Measurements from ENCODE around the gene THUMPD2.

THUMPD2 gene

GRCh38 chr2:39715095-39715494 is 64.0 kb downstream of the THUMPD2 start:
- TF ChIP-seq TAF1 (IDR thresholded peaks at IDR 0.05; ENCODE audit: low read depth) (no peak), CREB1 (IDR thresholded peaks at IDR 0.05; ENCODE audit: low read depth) (no peak), CEBPB (IDR thresholded peaks at IDR 0.05) (no peak), TCF12 (IDR thresholded peaks at IDR 0.05; ENCODE audit: low read depth) (no peak), REST (IDR thresholded peaks at IDR 0.05; ENCODE audit: low read depth) (no peak), FOXM1 (IDR thresholded peaks at IDR 0.05; ENCODE audit: borderline replicate concordance, low read depth) (no peak), NFIC (IDR thresholded peaks at IDR 0.05) (no peak), ZBTB7A (IDR thresholded peaks at IDR 0.05; ENCODE audit: low read depth) (no peak), MAX (IDR thresholded peaks at IDR 0.05) (no peak), RAD21 (IDR thresholded peaks at IDR 0.05; ENCODE audit: low read depth) (no peak), TEAD4 (IDR thresholded peaks at IDR 0.05) (no peak), EGR1 (IDR thresholded peaks at IDR 0.05) (no peak), EP300 (IDR thresholded peaks at IDR 0.05; ENCODE audit: borderline replicate concordance) (no peak), YY1 (IDR thresholded peaks at IDR 0.05; ENCODE audit: low read depth) (no peak), USF1 (IDR thresholded peaks at IDR 0.05) (no peak)

- no peak for TF ChIP-seq ZBTB7A (IDR thresholded peaks at IDR 0.05; ENCODE audit: low read depth)
- TF ChIP-seq EGR1 (IDR thresholded peaks at IDR 0.05), result no peak
- TF ChIP-seq EP300 (IDR thresholded peaks at IDR 0.05; ENCODE audit: borderline replicate concordance), result no peak
- no peak for TF ChIP-seq NFIC (IDR thresholded peaks at IDR 0.05)
- no peak for TF ChIP-seq MAX (IDR thresholded peaks at IDR 0.05)
- no peak for TF ChIP-seq REST (IDR thresholded peaks at IDR 0.05; ENCODE audit: low read depth)
- TF ChIP-seq TAF1 (IDR thresholded peaks at IDR 0.05; ENCODE audit: low read depth), result no peak
- no peak for TF ChIP-seq TCF12 (IDR thresholded peaks at IDR 0.05; ENCODE audit: low read depth)
- TF ChIP-seq USF1 (IDR thresholded peaks at IDR 0.05), result no peak
- no peak for TF ChIP-seq TEAD4 (IDR thresholded peaks at IDR 0.05)
- no peak for TF ChIP-seq FOXM1 (IDR thresholded peaks at IDR 0.05; ENCODE audit: borderline replicate concordance, low read depth)
- no peak for TF ChIP-seq CEBPB (IDR thresholded peaks at IDR 0.05)
- no peak for TF ChIP-seq RAD21 (IDR thresholded peaks at IDR 0.05; ENCODE audit: low read depth)
- no peak for TF ChIP-seq YY1 (IDR thresholded peaks at IDR 0.05; ENCODE audit: low read depth)
- no peak for TF ChIP-seq CREB1 (IDR thresholded peaks at IDR 0.05; ENCODE audit: low read depth)
Measured at GRCh38 chr2:39712953-39713352, 66.1 kb downstream of the THUMPD2 start.

- TF ChIP-seq CREB1 (IDR thresholded peaks at IDR 0.05; ENCODE audit: low read depth) (no peak), FOXM1 (IDR thresholded peaks at IDR 0.05; ENCODE audit: borderline replicate concordance, low read depth) (no peak), TCF12 (IDR thresholded peaks at IDR 0.05; ENCODE audit: low read depth) (no peak), USF1 (IDR thresholded peaks at IDR 0.05) (no peak), MAX (IDR thresholded peaks at IDR 0.05) (no peak)
Measured at GRCh38 chr2:39710807-39711206, 68.3 kb downstream of the THUMPD2 start.

GRCh38 chr2:39708003-39708402 is 71.1 kb downstream of the THUMPD2 start:
- TF ChIP-seq CEBPB (IDR thresholded peaks at IDR 0.05), result no peak
- no peak for TF ChIP-seq TAF1 (IDR thresholded peaks at IDR 0.05; ENCODE audit: low read depth)
- TF ChIP-seq TCF12 (IDR thresholded peaks at IDR 0.05; ENCODE audit: low read depth), result no peak
- no peak for TF ChIP-seq NFIC (IDR thresholded peaks at IDR 0.05)
- TF ChIP-seq TEAD4 (IDR thresholded peaks at IDR 0.05), result no peak
- no peak for TF ChIP-seq MAX (IDR thresholded peaks at IDR 0.05)
- TF ChIP-seq EP300 (IDR thresholded peaks at IDR 0.05; ENCODE audit: borderline replicate concordance), result no peak
- TF ChIP-seq ZBTB7A (IDR thresholded peaks at IDR 0.05; ENCODE audit: low read depth), result no peak
- no peak for TF ChIP-seq REST (IDR thresholded peaks at IDR 0.05; ENCODE audit: low read depth)
- no peak for TF ChIP-seq YY1 (IDR thresholded peaks at IDR 0.05; ENCODE audit: low read depth)
- TF ChIP-seq CREB1 (IDR thresholded peaks at IDR 0.05; ENCODE audit: low read depth), result no peak
- no peak for TF ChIP-seq USF1 (IDR thresholded peaks at IDR 0.05)
- TF ChIP-seq RAD21 (IDR thresholded peaks at IDR 0.05; ENCODE audit: low read depth), result no peak
